K562 (cell line): ENCODE data around the gene GSG1. TPM values are rescaled to one million over a fixed set of nuclear protein-coding genes. Genes with fewer than 3 reads are reported as not detected.

ENCODE experiments used
- ATAC-seq: fragments of 200-7000 bp; cut with Tn5 transposase; 3 replicates; pipeline ENCODE4 v1.9.1; 2020; ENCODE audit warnings: moderate library complexity
- BruUV-seq: library from RNA; stranded (reverse); fragments of 400-500 nt; replicated peaks from 2 replicates; lab custom pipeline; 2021; lab: Mats Ljungman, UMichigan
- CTCF ChIA-PET: fragments of 300-600 bp; formaldehyde crosslinking; extraction: SDS; loops from one replicate; lab custom pipeline; 2021; ENCODE audit warnings: low intra/inter-chr PET ratio; lab: Yijun Ruan, JAX
- POLR2A ChIA-PET: fragments of 300-600, 350-650 bp; sonication (Branson Sonifier 250); formaldehyde crosslinking; extraction: SDS; loops from one replicate; lab custom pipeline; 2021; ENCODE audit warnings: antibody characterized with exemption, inconsistent platforms; lab: Yijun Ruan, JAX
- DNase-seq, 4 experiments: peaks; one replicate each; pipeline versions ENCODE4 v3.0.0 to v3.0.0-alpha.2; 2011 to 2018; ENCODE audit warnings: low spot score in 3 of 4, mixed read lengths in 3 of 4; ENCODE audit errors: extremely low read depth in 1 of 4
- FAIRE-seq: peaks from 2 replicates; lab custom pipeline; 2011; peaks lifted over from hg19 to GRCh38; lab: Jason Lieb, UNC
- H2AFZ ChIP-seq: 2 replicates; pipeline ENCODE4 v1.6.0; 2011; ENCODE audit warnings: low read depth, low read length, control low read depth, inconsistent platforms
- H3K27ac ChIP-seq: fragments of 200-600 bp; 3 replicates; pipeline ENCODE4 v1.8.0; 2011; ENCODE audit warnings: low read depth, mild to moderate bottlenecking, control low read depth, inconsistent platforms, low read length, moderate library complexity, mixed read lengths; ENCODE audit errors: extremely low read depth
- H3K27me3 ChIP-seq, 2 experiments: fragments of 300-600 bp in 1 of 2; 2 replicates in 1 of 2; 3 replicates in 1 of 2; pipeline versions ENCODE4 v1.6.0 to v1.8.0; 2011; ENCODE audit warnings: inconsistent platforms in 2 of 2, low read length in 2 of 2, mild to moderate bottlenecking in 1 of 2, mixed read lengths in 1 of 2, moderate library complexity in 1 of 2; ENCODE audit not compliant: control insufficient read depth in 2 of 2, insufficient read depth in 2 of 2
- H3K36me3 ChIP-seq: fragments of 300-600 bp; 3 replicates; pipeline ENCODE4 v1.8.0; 2011; ENCODE audit warnings: mild to moderate bottlenecking, low read length, inconsistent platforms; ENCODE audit not compliant: control insufficient read depth, insufficient read depth
- H3K4me1 ChIP-seq, 2 experiments: fragments of 200-600 bp in 1 of 2; replicated peaks in 1 of 2; 2 replicates in 1 of 2; 3 replicates in 1 of 2; pipeline versions ENCODE4 v1.5.1 to v1.8.0; 2011; ENCODE audit warnings: inconsistent platforms in 2 of 2, low read length in 2 of 2, mild to moderate bottlenecking in 1 of 2, mixed read lengths in 1 of 2, moderate library complexity in 1 of 2; ENCODE audit not compliant: control insufficient read depth in 2 of 2, insufficient read depth in 2 of 2
- H3K4me2 ChIP-seq: 2 replicates; pipeline ENCODE4 v1.6.1; 2011; ENCODE audit warnings: low read length, control low read depth, inconsistent platforms, mixed read lengths; ENCODE audit not compliant: insufficient read depth
- H3K4me3 ChIP-seq: fragments of 200-600 bp; sonication (generic), shearing (Covaris generic); 2 replicates; pipeline ENCODE4 v1.5.1; 2016; ENCODE audit warnings: control low read depth, inconsistent platforms
- H3K79me2 ChIP-seq: fragments of 200-600 bp; 3 replicates; pipeline ENCODE4 v1.8.0; 2011; ENCODE audit warnings: low read length, inconsistent platforms; ENCODE audit not compliant: control insufficient read depth, insufficient read depth
- H3K9ac ChIP-seq, 2 experiments: 2 replicates each; pipeline versions ENCODE4 v1.6.0 to v1.6.1; 2011; ENCODE audit warnings: low read depth in 2 of 2, low read length in 2 of 2, control low read depth in 1 of 2, inconsistent platforms in 1 of 2, mild to moderate bottlenecking in 1 of 2, mixed read lengths in 1 of 2; ENCODE audit not compliant: insufficient read depth in 1 of 2
- H3K9me1 ChIP-seq: one replicate; pipeline ENCODE4 v1.6.0; 2011; ENCODE audit warnings: inconsistent platforms, mild to moderate bottlenecking, low read length, moderate library complexity; ENCODE audit not compliant: control insufficient read depth, insufficient read depth
- H3K9me3 ChIP-seq: replicated peaks from 2 replicates; pipeline ENCODE4 v1.5.1; 2011; ENCODE audit warnings: low read depth, low read length, inconsistent platforms; ENCODE audit not compliant: control insufficient read depth, insufficient read depth
- H4K20me1 ChIP-seq: replicated peaks from 2 replicates; pipeline ENCODE4 v1.6.1; 2011; ENCODE audit warnings: low read length, inconsistent platforms, mixed read lengths; ENCODE audit not compliant: control insufficient read depth, insufficient read depth
- E4F1 ChIP-seq: fragments of 250-450 bp; sonication (Bioruptor Pico); IDR thresholded peaks from 2 replicates; pipeline ENCODE4 v1.5.0; 2021; ENCODE audit warnings: mild to moderate bottlenecking, borderline replicate concordance
- NFE2 ChIP-seq: IDR thresholded peaks from 2 replicates; pipeline ENCODE4 v1.6.1; 2014; ENCODE audit warnings: antibody characterized with exemption, low read depth
- ZHX1 ChIP-seq: fragments of 150-350 bp; conservative IDR thresholded peaks from 2 replicates; pipeline ENCODE4 v1.6.1; 2014; ENCODE audit warnings: low read length
- WGBS: fragments of 100-300 bp; shearing (Covaris generic); methylation state at CpG from one replicate; pipeline ENCODE4 v1.1.6; 2016; ENCODE audit warnings: low coverage, mixed read lengths; ENCODE audit not compliant: insufficient coverage; ENCODE audit errors: missing lambda C conversion rate; 5-methylcytosine and 5-hydroxymethylcytosine counted together
- in situ Hi-C: fragments of 300-500 bp; cut with MboI; formaldehyde crosslinking; loops from 4 replicates; pipeline ENCODE4 v1.15.0; 2018; ENCODE audit warnings: inconsistent platforms, mixed read lengths
- intact Hi-C: fragments of 100-400 bp; cut with micrococcal nuclease; formaldehyde crosslinking; loops from 2 replicates; pipeline ENCODE4 v1.14.2; 2022
- polyA plus RNA-seq, 8 experiments: library from polyadenylated mRNA; depleted of rRNA in 4 of 8; stranded (reverse) in 5 of 8; unstranded in 3 of 8; fragments of >200 nt; fragmentation: Nextera tagmentation in 2 of 8; fragmentation: Illumina TruSeq in 1 of 8; extraction: Ambion mirVana in 2 of 8; extraction: Trizol in 1 of 8; gene quantifications; 2 replicates each; pipeline versions ENCODE4 v1.2.1 to v1.2.3, GENCODE V29; 2011 to 2014; ENCODE audit warnings: inconsistent platforms in 1 of 8, missing spikeins in 1 of 8
- total RNA-seq, 7 experiments: library from RNA; depleted of rRNA in 6 of 7; stranded (reverse); fragments of >200 nt in 6 of 7; fragmentation: Illumina TruSeq in 2 of 7; extraction: Trizol in 2 of 7; gene quantifications; 2 replicates each; pipeline versions ENCODE4 v1.2.1 to v1.2.3, GENCODE V29; 2011 to 2021; ENCODE audit warnings: low replicate concordance in 1 of 7

The GSG1 gene
- total and polyA plus RNA-seq, 9 of the 15 experiments (the other 6 are each of a cell fraction or from before 2014, with no cell fraction given) = not detected

- TF ChIP-seq NFE2 (no peak), ZHX1 (no peak), E4F1 (CRISPR knock-in tag) (no peak)
These were observed 49.7 kb upstream of the GSG1 start for GRCh38 chr12:13153180-13153579.

More at GRCh38 chr12:13153180-13153579, 49.7 kb upstream of the GSG1 start:
- in situ Hi-C loops (no loop called here), intact Hi-C loops (no loop called here)
- ChIA-PET POLR2A (interaction anchor here (0.7 kb wide), 1 partner anchor 15 kb away, joined by 3 read pairs; no protein-coding TSS in a partner anchor), CTCF (no interaction called here)
- FAIRE-seq (no peak), DNase-seq (no peak), ATAC-seq (no peak)
- no peak overlapping the region for H3K4me3 ChIP-seq
- no peaks in the 10 kb centered on the region for H3K4me1 ChIP-seq
- H3K9me3 ChIP-seq = no peaks in the 10 kb centered on the region
- H3K4me2 ChIP-seq = no peak overlapping the region
- no peaks in the 10 kb centered on the region for H4K20me1 ChIP-seq
- no peaks in the 10 kb centered on the region for H3K79me2 ChIP-seq
- no peaks in the 10 kb centered on the region for H3K27me3 ChIP-seq
- H3K9ac ChIP-seq = no peak overlapping the region
- WGBS = 0% methylated on average over 6 of the region's 7 CpGs
- no peaks in the 10 kb centered on the region for H3K36me3 ChIP-seq
- no TSS peak for BruUV-seq
- no peaks in the 10 kb centered on the region for H3K9me1 ChIP-seq
- H3K27ac ChIP-seq = no peak overlapping the region
- no peak overlapping the region for H2AFZ ChIP-seq
